ENCODE measurements around the gene XPA. TPM values are rescaled to one million over a fixed set of nuclear protein-coding genes. Genes with fewer than 3 reads are reported as not detected.

Gene XPA
- total RNA-seq, 1 experiment from 2014 or later = 3.0 TPM

DNA sequence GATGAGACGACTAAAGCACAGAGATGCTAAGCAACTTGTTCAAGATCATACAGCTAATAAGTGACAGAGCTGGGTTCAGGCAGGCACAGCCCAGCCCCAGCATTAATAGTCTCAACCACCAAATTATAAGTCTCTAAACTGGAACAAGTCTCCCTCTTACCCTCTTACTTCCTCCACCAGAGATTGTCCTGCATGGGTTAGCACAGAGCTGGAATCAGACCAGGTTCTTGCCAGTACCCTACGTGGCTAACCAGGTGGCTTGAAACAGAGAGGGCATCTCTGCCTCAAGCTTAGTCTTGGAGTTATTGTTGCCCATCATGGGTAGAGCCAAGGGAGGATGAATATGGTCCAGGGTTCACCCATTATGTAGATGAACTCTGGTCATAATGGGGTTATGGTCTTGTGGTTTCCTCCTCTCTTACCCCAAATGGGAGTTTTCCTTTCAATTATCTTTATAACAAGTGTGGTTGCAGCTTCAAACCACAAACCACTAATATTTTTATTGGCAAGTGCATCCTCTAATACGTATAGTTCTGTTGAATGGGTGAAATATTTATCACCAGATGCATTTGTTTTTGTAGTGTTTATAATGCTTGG, 8.3 kb upstream of the XPA start:
- ChIA-PET CTCF (interaction anchor here (0.9 to 1.1 kb wide), 3 partner anchors 107 to 190 kb away, joined by 3 to 4 read pairs (median 3); no protein-coding TSS in a partner anchor), POLR2A (no interaction called here)
- H3K9me3 Mint-ChIP-seq = no peaks in the 10 kb centered on the region
- DNase-seq (ENCODE audit: low spot score) (no peak), ATAC-seq (no peak)
- TF ChIP-seq FOXK1 (CRISPR knock-in tag; IDR thresholded peaks at IDR 0.05) (no peak), JUN (CRISPR knock-in tag; IDR thresholded peaks at IDR 0.05) (no peak), RORB (CRISPR knock-in tag; IDR thresholded peaks at IDR 0.05) (no peak), MYBL2 (CRISPR knock-in tag; IDR thresholded peaks at IDR 0.05) (no peak)
- TF ChIP-seq, protein P1, sequence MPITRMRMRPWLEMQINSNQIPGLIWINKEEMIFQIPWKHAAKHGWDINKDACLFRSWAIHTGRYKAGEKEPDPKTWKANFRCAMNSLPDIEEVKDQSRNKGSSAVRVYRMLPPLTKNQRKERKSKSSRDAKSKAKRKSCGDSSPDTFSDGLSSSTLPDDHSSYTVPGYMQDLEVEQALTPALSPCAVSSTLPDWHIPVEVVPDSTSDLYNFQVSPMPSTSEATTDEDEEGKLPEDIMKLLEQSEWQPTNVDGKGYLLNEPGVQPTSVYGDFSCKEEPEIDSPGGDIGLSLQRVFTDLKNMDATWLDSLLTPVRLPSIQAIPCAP (CRISPR knock-in tag; IDR thresholded peaks at IDR 0.05) = no peak
- TF ChIP-seq, protein P2, sequence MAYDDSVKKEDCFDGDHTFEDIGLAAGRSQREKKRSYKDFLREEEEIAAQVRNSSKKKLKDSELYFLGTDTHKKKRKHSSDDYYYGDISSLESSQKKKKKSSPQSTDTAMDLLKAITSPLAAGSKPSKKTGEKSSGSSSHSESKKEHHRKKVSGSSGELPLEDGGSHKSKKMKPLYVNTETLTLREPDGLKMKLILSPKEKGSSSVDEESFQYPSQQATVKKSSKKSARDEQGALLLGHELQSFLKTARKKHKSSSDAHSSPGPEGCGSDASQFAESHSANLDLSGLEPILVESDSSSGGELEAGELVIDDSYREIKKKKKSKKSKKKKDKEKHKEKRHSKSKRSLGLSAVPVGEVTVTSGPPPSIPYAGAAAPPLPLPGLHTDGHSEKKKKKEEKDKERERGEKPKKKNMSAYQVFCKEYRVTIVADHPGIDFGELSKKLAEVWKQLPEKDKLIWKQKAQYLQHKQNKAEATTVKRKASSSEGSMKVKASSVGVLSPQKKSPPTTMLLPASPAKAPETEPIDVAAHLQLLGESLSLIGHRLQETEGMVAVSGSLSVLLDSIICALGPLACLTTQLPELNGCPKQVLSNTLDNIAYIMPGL (CRISPR knock-in tag; IDR thresholded peaks at IDR 0.05) = no peak
- H3K4me3 Mint-ChIP-seq = no peak overlapping the region
- peaks cover 27% of the 10 kb centered on the region for H3K27me3 Mint-ChIP-seq (ENCODE audit: low read depth)
- 0 out of 2 replicates have a peak, but pooled peaks cover 4% of the 10 kb centered on the region for H3K4me1 Mint-ChIP-seq
- H3K27ac Mint-ChIP-seq = no peak overlapping the region
- H3K36me3 Mint-ChIP-seq = no peaks in the 10 kb centered on the region

DNA sequence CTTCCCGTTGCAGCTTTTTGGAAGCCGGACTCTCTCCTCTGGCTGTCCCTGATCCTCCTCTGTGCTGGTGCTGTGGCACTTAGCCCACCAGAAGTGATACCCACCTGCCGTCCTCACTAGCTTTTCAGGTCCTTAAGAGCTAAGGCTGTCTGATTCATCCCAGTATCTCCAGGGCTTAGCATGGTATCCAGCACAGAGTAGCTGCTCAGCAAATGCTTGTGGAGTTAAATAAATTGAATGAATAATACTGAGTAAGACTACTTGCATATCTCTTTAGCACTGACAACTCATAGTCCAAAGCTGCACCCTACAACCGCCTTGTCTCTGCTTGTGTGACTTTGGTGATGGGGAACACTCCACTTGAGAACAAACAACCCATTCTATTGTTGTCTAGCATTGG, 7.7 kb upstream of the XPA start:
- ATAC-seq (no peak), DNase-seq (ENCODE audit: low spot score) (no peak)
- H3K36me3 Mint-ChIP-seq = no peaks in the 10 kb centered on the region
- ChIA-PET CTCF (interaction anchor here (1.0 to 1.1 kb wide), 2 partner anchors 106 to 191 kb away, joined by 3 read pairs; no protein-coding TSS in a partner anchor), POLR2A (no interaction called here)
- H3K4me3 Mint-ChIP-seq = no peak overlapping the region
- no peak overlapping the region for H3K27ac Mint-ChIP-seq
- TF ChIP-seq PRRX2 (CRISPR knock-in tag; IDR thresholded peaks at IDR 0.05) = no peak
- no peak for TF ChIP-seq CBFB (CRISPR knock-in tag; IDR thresholded peaks at IDR 0.05; ENCODE audit: low read depth)
- TF ChIP-seq, protein P3, sequence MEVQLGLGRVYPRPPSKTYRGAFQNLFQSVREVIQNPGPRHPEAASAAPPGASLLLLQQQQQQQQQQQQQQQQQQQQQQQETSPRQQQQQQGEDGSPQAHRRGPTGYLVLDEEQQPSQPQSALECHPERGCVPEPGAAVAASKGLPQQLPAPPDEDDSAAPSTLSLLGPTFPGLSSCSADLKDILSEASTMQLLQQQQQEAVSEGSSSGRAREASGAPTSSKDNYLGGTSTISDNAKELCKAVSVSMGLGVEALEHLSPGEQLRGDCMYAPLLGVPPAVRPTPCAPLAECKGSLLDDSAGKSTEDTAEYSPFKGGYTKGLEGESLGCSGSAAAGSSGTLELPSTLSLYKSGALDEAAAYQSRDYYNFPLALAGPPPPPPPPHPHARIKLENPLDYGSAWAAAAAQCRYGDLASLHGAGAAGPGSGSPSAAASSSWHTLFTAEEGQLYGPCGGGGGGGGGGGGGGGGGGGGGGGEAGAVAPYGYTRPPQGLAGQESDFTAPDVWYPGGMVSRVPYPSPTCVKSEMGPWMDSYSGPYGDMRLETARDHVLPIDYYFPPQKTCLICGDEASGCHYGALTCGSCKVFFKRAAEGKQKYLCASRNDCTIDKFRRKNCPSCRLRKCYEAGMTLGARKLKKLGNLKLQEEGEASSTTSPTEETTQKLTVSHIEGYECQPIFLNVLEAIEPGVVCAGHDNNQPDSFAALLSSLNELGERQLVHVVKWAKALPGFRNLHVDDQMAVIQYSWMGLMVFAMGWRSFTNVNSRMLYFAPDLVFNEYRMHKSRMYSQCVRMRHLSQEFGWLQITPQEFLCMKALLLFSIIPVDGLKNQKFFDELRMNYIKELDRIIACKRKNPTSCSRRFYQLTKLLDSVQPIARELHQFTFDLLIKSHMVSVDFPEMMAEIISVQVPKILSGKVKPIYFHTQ (CRISPR knock-in tag; IDR thresholded peaks at IDR 0.05) = no peak
- no peak for TF ChIP-seq SMAD3 (CRISPR knock-in tag; IDR thresholded peaks at IDR 0.05; ENCODE audit: borderline replicate concordance)
- no peak for TF ChIP-seq MXD4 (CRISPR knock-in tag; IDR thresholded peaks at IDR 0.05; ENCODE audit: borderline replicate concordance)
- no peak for TF ChIP-seq NR2C2 (CRISPR knock-in tag; IDR thresholded peaks at IDR 0.05)
- TF ChIP-seq, protein P4, sequence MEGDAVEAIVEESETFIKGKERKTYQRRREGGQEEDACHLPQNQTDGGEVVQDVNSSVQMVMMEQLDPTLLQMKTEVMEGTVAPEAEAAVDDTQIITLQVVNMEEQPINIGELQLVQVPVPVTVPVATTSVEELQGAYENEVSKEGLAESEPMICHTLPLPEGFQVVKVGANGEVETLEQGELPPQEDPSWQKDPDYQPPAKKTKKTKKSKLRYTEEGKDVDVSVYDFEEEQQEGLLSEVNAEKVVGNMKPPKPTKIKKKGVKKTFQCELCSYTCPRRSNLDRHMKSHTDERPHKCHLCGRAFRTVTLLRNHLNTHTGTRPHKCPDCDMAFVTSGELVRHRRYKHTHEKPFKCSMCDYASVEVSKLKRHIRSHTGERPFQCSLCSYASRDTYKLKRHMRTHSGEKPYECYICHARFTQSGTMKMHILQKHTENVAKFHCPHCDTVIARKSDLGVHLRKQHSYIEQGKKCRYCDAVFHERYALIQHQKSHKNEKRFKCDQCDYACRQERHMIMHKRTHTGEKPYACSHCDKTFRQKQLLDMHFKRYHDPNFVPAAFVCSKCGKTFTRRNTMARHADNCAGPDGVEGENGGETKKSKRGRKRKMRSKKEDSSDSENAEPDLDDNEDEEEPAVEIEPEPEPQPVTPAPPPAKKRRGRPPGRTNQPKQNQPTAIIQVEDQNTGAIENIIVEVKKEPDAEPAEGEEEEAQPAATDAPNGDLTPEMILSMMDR (IDR thresholded peaks at IDR 0.05) = no peak
- TF ChIP-seq OVOL2 (CRISPR knock-in tag; IDR thresholded peaks at IDR 0.05; ENCODE audit: borderline replicate concordance) = no peak
- TF ChIP-seq HMGA2 (CRISPR knock-in tag; IDR thresholded peaks at IDR 0.05) = no peak
- 0 out of 2 replicates have a peak, but pooled peaks cover 4% of the 10 kb centered on the region for H3K4me1 Mint-ChIP-seq
- peaks cover 31% of the 10 kb centered on the region for H3K27me3 Mint-ChIP-seq (ENCODE audit: low read depth)
- no peaks in the 10 kb centered on the region for H3K9me3 Mint-ChIP-seq

DNA sequence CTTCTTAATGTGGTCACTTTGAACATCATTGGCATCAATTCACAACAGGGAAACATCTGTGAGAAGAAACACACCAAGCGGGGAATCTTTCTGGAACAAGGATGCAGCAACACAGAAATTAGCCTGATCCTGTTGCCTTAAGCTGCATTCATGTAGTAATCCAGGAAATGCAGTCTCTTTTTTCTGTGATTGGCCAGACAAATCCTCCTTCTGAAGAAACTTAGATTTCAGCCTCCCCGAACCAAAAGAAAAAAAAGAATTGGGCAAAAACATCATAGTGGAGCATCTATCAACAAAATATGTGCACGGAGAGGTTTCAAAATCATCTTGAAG, 7.2 kb upstream of the XPA start:
- Mint-ChIP-seq H3K9me3 (no peaks in the 10 kb centered on the region), H3K27me3 (ENCODE audit: low read depth) (peaks cover 37% of the 10 kb centered on the region), H3K4me3 (no peak overlapping the region), H3K4me1 (0 out of 2 replicates have a peak, but pooled peaks cover 4% of the 10 kb centered on the region), H3K27ac (no peak overlapping the region), H3K36me3 (no peaks in the 10 kb centered on the region)
- ATAC-seq (no peak), DNase-seq (ENCODE audit: low spot score) (no peak)
- ChIA-PET CTCF (no interaction called here), POLR2A (no interaction called here)
- TF ChIP-seq, protein P5, sequence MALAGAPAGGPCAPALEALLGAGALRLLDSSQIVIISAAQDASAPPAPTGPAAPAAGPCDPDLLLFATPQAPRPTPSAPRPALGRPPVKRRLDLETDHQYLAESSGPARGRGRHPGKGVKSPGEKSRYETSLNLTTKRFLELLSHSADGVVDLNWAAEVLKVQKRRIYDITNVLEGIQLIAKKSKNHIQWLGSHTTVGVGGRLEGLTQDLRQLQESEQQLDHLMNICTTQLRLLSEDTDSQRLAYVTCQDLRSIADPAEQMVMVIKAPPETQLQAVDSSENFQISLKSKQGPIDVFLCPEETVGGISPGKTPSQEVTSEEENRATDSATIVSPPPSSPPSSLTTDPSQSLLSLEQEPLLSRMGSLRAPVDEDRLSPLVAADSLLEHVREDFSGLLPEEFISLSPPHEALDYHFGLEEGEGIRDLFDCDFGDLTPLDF (CRISPR knock-in tag; IDR thresholded peaks at IDR 0.05) = no peak
- TF ChIP-seq, protein P6, sequence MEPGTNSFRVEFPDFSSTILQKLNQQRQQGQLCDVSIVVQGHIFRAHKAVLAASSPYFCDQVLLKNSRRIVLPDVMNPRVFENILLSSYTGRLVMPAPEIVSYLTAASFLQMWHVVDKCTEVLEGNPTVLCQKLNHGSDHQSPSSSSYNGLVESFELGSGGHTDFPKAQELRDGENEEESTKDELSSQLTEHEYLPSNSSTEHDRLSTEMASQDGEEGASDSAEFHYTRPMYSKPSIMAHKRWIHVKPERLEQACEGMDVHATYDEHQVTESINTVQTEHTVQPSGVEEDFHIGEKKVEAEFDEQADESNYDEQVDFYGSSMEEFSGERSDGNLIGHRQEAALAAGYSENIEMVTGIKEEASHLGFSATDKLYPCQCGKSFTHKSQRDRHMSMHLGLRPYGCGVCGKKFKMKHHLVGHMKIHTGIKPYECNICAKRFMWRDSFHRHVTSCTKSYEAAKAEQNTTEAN (CRISPR knock-in tag; IDR thresholded peaks at IDR 0.05) = no peak
- TF ChIP-seq PRRX2 (CRISPR knock-in tag; IDR thresholded peaks at IDR 0.05) = no peak
- TF ChIP-seq, protein P7, sequence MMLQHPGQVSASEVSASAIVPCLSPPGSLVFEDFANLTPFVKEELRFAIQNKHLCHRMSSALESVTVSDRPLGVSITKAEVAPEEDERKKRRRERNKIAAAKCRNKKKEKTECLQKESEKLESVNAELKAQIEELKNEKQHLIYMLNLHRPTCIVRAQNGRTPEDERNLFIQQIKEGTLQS (CRISPR knock-in tag; conservative IDR thresholded peaks at IDR 0.05) = no peak
- TF ChIP-seq ELF4 (CRISPR knock-in tag; IDR thresholded peaks at IDR 0.05; ENCODE audit: low read depth) = no peak
- TF ChIP-seq SMAD4 (CRISPR knock-in tag; IDR thresholded peaks at IDR 0.05) = no peak
- TF ChIP-seq, protein P2 (CRISPR knock-in tag; IDR thresholded peaks at IDR 0.05) = no peak
- no peak for TF ChIP-seq NR1H2 (CRISPR knock-in tag; IDR thresholded peaks at IDR 0.05)

All from WTC11 (cell line).